ENCODE results near the gene ADAMTS6.
"Not testable (repeated sequence)": the region's sequence is repeated elsewhere in the genome, so short reads cannot be mapped to it uniquely, and the experiment has no call there.

ADAMTS6 gene

GRCh38 chr5:65481635-65482295 is at the start of gene ADAMTS6:
Gene ADAMTS6, minus strand, starts transcription at chr5:65481920. Its CDS starts 8,247 bp downstream, at chr5:65473673.
- DNase-seq = peak; percentile 96

- no peak for DNase-seq
Measured at GRCh38 chr5:65530904-65531303, 49.2 kb upstream of the ADAMTS6 start.

GRCh38 chr5:65525726-65526125 is 44.0 kb upstream of the ADAMTS6 start:
- no peak for DNase-seq

- no peak for DNase-seq
Measured at GRCh38 chr5:65512170-65512937, 30.6 kb upstream of the ADAMTS6 start.

- no peak for DNase-seq
Measured at GRCh38 chr5:65508978-65509377, 27.3 kb upstream of the ADAMTS6 start.

GRCh38 chr5:65506961-65507360 is 25.2 kb upstream of the ADAMTS6 start:
- no peak for DNase-seq

GRCh38 chr5:65489119-65489518 is 7.4 kb upstream of the ADAMTS6 start:
- DNase-seq = no peak

GRCh38 chr5:65488038-65488687 is 6.4 kb upstream of the ADAMTS6 start:
- not testable (repeated sequence) for DNase-seq

GRCh38 chr5:65486803-65487202 is 5.1 kb upstream of the ADAMTS6 start:
- DNase-seq = not testable (repeated sequence)

GRCh38 chr5:65485405-65485804 is 3.7 kb upstream of the ADAMTS6 start:
- no peak for DNase-seq

GRCh38 chr5:65483546-65484346 is 2.0 kb upstream of the ADAMTS6 start:
- DNase-seq = no peak

- peak; percentile 63 for DNase-seq
Measured at GRCh38 chr5:65482736-65483545, 1.2 kb upstream of the ADAMTS6 start.

GRCh38 chr5:65482296-65482735 is 596 bp upstream of the ADAMTS6 start:
- DNase-seq = no peak

GRCh38 chr5:65481171-65481581 is 544 bp downstream of the ADAMTS6 start:
- DNase-seq = no peak

GRCh38 chr5:65480306-65480865 is 1.3 kb downstream of the ADAMTS6 start:
- DNase-seq = peak; percentile 82

GRCh38 chr5:65479527-65479926 is 2.2 kb downstream of the ADAMTS6 start:
- no peak for DNase-seq

GRCh38 chr5:65478336-65478735 is 3.4 kb downstream of the ADAMTS6 start:
- no peak for DNase-seq

- no peak for DNase-seq
Measured at GRCh38 chr5:65475895-65476294, 5.8 kb downstream of the ADAMTS6 start.

- DNase-seq = no peak
Measured at GRCh38 chr5:65475336-65475735, 6.4 kb downstream of the ADAMTS6 start.

GRCh38 chr5:65474130-65474711 is 7.5 kb downstream of the ADAMTS6 start:
- no peak for DNase-seq

GRCh38 chr5:65468633-65469032 is 13.1 kb downstream of the ADAMTS6 start:
- no peak for DNase-seq

Data from left hindlimb (tissue), 1 donor.